ENCODE results near the gene HOXA5. TPM values are rescaled to one million over a fixed set of nuclear protein-coding genes. Genes with fewer than 3 reads are reported as not detected.

The HOXA5 gene
- total and polyA plus RNA-seq, 2 donors (not counting 1 experiment from before 2014, with no cell fraction given): 18.3 to 35.6 TPM

GRCh38 chr7:27156916-27157701 lies 13.6 kb upstream of the HOXA5 start:
- peaks cover 1% of the 10 kb centered on the region for H3K79me2 ChIP-seq (ENCODE audit: control insufficient read depth, insufficient read depth, low read length)
- peak overlapping the region; percentile 60 for H2AFZ ChIP-seq (ENCODE audit: low read length)
- no peak overlapping the region for H3K9ac ChIP-seq (ENCODE audit: insufficient read depth, low read length)
- H3K4me1 ChIP-seq (ENCODE audit: control insufficient read depth, extremely low read depth, insufficient read depth, low read length): peaks cover 4% of the 10 kb centered on the region
- H3K4me2 ChIP-seq (ENCODE audit: extremely low read depth, insufficient read depth, low read length): peak overlapping the region; percentile 85
- H3K27ac ChIP-seq (ENCODE audit: insufficient read depth, low read length): no peak overlapping the region
- H4K20me1 ChIP-seq (ENCODE audit: control insufficient read depth, extremely low read depth, insufficient read depth, low read length): no peaks in the 10 kb centered on the region
- H3K4me3 ChIP-seq (replicated peaks in 1 of 4; ENCODE audit: control extremely low read depth in 1 of 4, insufficient read depth in 1 of 4, low read depth in 3 of 4, low read length in 4 of 4): peak overlapping the region in 1 of 4 experiments; percentile 73
- DNase-seq (ENCODE audit: low read depth in 2 of 2): no peak
- TF ChIP-seq, protein P1, sequence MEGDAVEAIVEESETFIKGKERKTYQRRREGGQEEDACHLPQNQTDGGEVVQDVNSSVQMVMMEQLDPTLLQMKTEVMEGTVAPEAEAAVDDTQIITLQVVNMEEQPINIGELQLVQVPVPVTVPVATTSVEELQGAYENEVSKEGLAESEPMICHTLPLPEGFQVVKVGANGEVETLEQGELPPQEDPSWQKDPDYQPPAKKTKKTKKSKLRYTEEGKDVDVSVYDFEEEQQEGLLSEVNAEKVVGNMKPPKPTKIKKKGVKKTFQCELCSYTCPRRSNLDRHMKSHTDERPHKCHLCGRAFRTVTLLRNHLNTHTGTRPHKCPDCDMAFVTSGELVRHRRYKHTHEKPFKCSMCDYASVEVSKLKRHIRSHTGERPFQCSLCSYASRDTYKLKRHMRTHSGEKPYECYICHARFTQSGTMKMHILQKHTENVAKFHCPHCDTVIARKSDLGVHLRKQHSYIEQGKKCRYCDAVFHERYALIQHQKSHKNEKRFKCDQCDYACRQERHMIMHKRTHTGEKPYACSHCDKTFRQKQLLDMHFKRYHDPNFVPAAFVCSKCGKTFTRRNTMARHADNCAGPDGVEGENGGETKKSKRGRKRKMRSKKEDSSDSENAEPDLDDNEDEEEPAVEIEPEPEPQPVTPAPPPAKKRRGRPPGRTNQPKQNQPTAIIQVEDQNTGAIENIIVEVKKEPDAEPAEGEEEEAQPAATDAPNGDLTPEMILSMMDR (conservative IDR thresholded peaks at IDR 0.05 in 1 of 2, IDR thresholded peaks at IDR 0.05 in 1 of 2; ENCODE audit: low read depth in 1 of 2, low read length in 2 of 2): no peak
- TF ChIP-seq EZH2 (IDR thresholded peaks at IDR 0.05; ENCODE audit: low read length, missing control alignments): no peak
- no peaks in the 10 kb centered on the region for H3K27me3 ChIP-seq (ENCODE audit: control insufficient read depth, insufficient read depth, low read length)
- H3K36me3 ChIP-seq (ENCODE audit: control insufficient read depth, insufficient read depth, low read length): no peaks in the 10 kb centered on the region
- no peaks in the 10 kb centered on the region for H3K9me3 ChIP-seq (ENCODE audit: control insufficient read depth, insufficient read depth, low read depth, low read length)

GRCh38 chr7:27156508-27156898 lies 13.0 kb upstream of the HOXA5 start, which contains the start of gene HOXA7:
TSS of gene HOXA7 (minus strand) at chr7:27156675. CDS start at chr7:27156545, 130 bp downstream.
- peak within 1 kb of the TSS; percentile 90 for H2AFZ ChIP-seq (ENCODE audit: low read length)
- no peaks in the 10 kb centered on the region for H3K36me3 ChIP-seq (ENCODE audit: control insufficient read depth, insufficient read depth, low read length)
- no peaks in the 10 kb centered on the region for H3K27me3 ChIP-seq (ENCODE audit: control insufficient read depth, insufficient read depth, low read length)
- H4K20me1 ChIP-seq (ENCODE audit: control insufficient read depth, extremely low read depth, insufficient read depth, low read length): no peaks in the 10 kb centered on the region
- peaks cover 4% of the 10 kb centered on the region for H3K4me1 ChIP-seq (ENCODE audit: control insufficient read depth, extremely low read depth, insufficient read depth, low read length)
- peak within 1 kb of the TSS; percentile 64 to 86 (median 73) for H3K4me3 ChIP-seq (replicated peaks in 1 of 4; ENCODE audit: control extremely low read depth in 1 of 4, insufficient read depth in 1 of 4, low read depth in 3 of 4, low read length in 4 of 4)
- DNase-seq (ENCODE audit: low read depth in 2 of 2): peak in 1 of 2 donors; percentile 73
- H3K4me2 ChIP-seq (ENCODE audit: extremely low read depth, insufficient read depth, low read length): peak within 1 kb of the TSS; percentile 85
- no peaks in the 10 kb centered on the region for H3K9me3 ChIP-seq (ENCODE audit: control insufficient read depth, insufficient read depth, low read depth, low read length)
- H3K9ac ChIP-seq (ENCODE audit: insufficient read depth, low read length): peak within 1 kb of the TSS; percentile 67
- peaks cover 5% of the 10 kb centered on the region for H3K79me2 ChIP-seq (ENCODE audit: control insufficient read depth, insufficient read depth, low read length)
- TF ChIP-seq EZH2 (IDR thresholded peaks at IDR 0.05; ENCODE audit: low read length, missing control alignments): no peak
- TF ChIP-seq, protein P1 (conservative IDR thresholded peaks at IDR 0.05 in 1 of 2, IDR thresholded peaks at IDR 0.05 in 1 of 2; ENCODE audit: low read depth in 1 of 2, low read length in 2 of 2): no peak
- peak within 1 kb of the TSS; percentile 63 for H3K27ac ChIP-seq (ENCODE audit: insufficient read depth, low read length)

DNA sequence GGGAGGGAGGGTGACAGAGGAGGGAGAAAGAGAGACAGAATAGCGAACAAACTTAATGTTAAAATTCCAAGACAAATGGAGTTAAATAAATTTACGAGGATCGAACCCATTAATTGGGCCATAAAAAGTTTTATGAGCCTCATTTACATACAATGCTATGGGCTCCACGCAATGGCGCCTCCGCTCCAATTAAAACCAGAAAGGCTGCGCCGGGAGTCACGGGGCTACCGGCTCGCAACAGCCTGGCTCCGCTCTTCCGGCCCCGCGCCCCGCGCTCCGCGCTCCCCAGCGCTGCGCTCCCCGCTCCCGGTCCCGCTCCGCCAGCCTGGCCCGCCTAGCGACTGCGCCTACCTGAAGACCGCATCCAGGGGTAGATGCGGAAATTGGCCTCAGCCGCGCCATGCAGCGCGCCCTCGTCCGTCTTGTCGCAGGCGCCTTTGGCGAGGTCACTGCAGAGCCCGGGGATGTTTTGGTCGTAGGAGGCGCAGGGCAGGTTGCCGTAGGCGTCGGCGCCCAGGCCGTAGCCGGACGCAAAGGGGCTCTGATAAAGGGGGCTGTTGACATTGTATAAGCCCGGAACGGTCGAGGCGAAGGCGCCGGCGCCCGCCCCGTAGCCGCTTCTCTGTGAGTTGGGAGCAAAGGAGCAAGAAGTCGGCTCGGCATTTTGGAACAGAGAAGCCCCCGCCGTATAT lies 12.5 kb upstream of the HOXA5 start:
- H3K79me2 ChIP-seq (ENCODE audit: control insufficient read depth, insufficient read depth, low read length): peaks cover 10% of the 10 kb centered on the region
- no peaks in the 10 kb centered on the region for H4K20me1 ChIP-seq (ENCODE audit: control insufficient read depth, extremely low read depth, insufficient read depth, low read length)
- peak overlapping the region; percentile 63 for H3K27ac ChIP-seq (ENCODE audit: insufficient read depth, low read length)
- H3K9me3 ChIP-seq (ENCODE audit: control insufficient read depth, insufficient read depth, low read depth, low read length): no peaks in the 10 kb centered on the region
- no peaks in the 10 kb centered on the region for H3K36me3 ChIP-seq (ENCODE audit: control insufficient read depth, insufficient read depth, low read length)
- no peaks in the 10 kb centered on the region for H3K27me3 ChIP-seq (ENCODE audit: control insufficient read depth, insufficient read depth, low read length)
- peak in 1 of 2 donors; percentile 29 for DNase-seq (ENCODE audit: low read depth in 2 of 2)
- H3K4me2 ChIP-seq (ENCODE audit: extremely low read depth, insufficient read depth, low read length): peak overlapping the region; percentile 85
- peaks cover 4% of the 10 kb centered on the region for H3K4me1 ChIP-seq (ENCODE audit: control insufficient read depth, extremely low read depth, insufficient read depth, low read length)
- no peak for TF ChIP-seq EZH2 (IDR thresholded peaks at IDR 0.05; ENCODE audit: low read length, missing control alignments)
- TF ChIP-seq, protein P1 (conservative IDR thresholded peaks at IDR 0.05 in 1 of 2, IDR thresholded peaks at IDR 0.05 in 1 of 2; ENCODE audit: low read depth in 1 of 2, low read length in 2 of 2): no peak
- peak overlapping the region; percentile 64 to 86 (median 73) for H3K4me3 ChIP-seq (replicated peaks in 1 of 4; ENCODE audit: control extremely low read depth in 1 of 4, insufficient read depth in 1 of 4, low read depth in 3 of 4, low read length in 4 of 4)
- H3K9ac ChIP-seq (ENCODE audit: insufficient read depth, low read length): peak overlapping the region; percentile 67
- peak overlapping the region; percentile 90 for H2AFZ ChIP-seq (ENCODE audit: low read length)

All from fibroblast of lung (primary cell).